ENCODE results near the gene PARD3. TPM values are rescaled to one million over a fixed set of nuclear protein-coding genes. Genes with fewer than 3 reads are reported as not detected.
A peak's percentile ranks its signal among the peaks of the same experiment; 100 is the strongest.
"Not testable (repeated sequence)": the region's sequence is repeated elsewhere in the genome, so short reads cannot be mapped to it uniquely, and the experiment has no call there.

PARD3 gene
- total and polyA plus RNA-seq, 10 of the 15 experiments (the other 5 are each of a cell fraction or from before 2014, with no cell fraction given), result 2.6 to 43.1 (median 13.9) TPM

GRCh38 chr10:34444223-34445183, 370.6 kb downstream of the PARD3 start:
- H3K27me3 ChIP-seq (replicated peaks in 1 of 2; ENCODE audit: control insufficient read depth in 2 of 2, insufficient read depth in 2 of 2, low read length in 1 of 2), result no peaks in the 10 kb centered on the region
- no peak overlapping the region for H3K4me3 ChIP-seq
- RAD21 ChIA-PET (ENCODE audit: unreplicated experiment), result interaction anchor here (0.8 to 2.0 kb wide), 8 partner anchors 10 to 161 kb away, joined by 3 to 10 read pairs (median 4); no protein-coding TSS in a partner anchor
- H3K27ac ChIP-seq (ENCODE audit: control insufficient read depth, insufficient read depth), result no peak overlapping the region
- SMC1A ChIA-PET (ENCODE audit: uncharacterized antibody, unreplicated experiment), result interaction anchor here (0.7 to 3.9 kb wide), 14 partner anchors 10 to 302 kb away, joined by 3 to 18 read pairs (median 4); no protein-coding TSS in a partner anchor
- CTCF ChIA-PET, result interaction anchor here (0.8 to 1.6 kb wide), 3 partner anchors 8 to 78 kb away, joined by 3 read pairs; no protein-coding TSS in a partner anchor
- intact Hi-C loops (cut with micrococcal nuclease; ENCODE audit: unreplicated experiment) (no loop called here), in situ Hi-C loops (cut with MboI) (no loop called here)
- H3K9ac ChIP-seq (ENCODE audit: control insufficient read depth, insufficient read depth, low read length), result no peak overlapping the region
- POLR2A ChIA-PET, result interaction anchor here (0.6 to 1.2 kb wide), 2 partner anchors 38 to 80 kb away, joined by 3 read pairs; no protein-coding TSS in a partner anchor
- no peaks in the 10 kb centered on the region for H4K20me1 ChIP-seq (ENCODE audit: control insufficient read depth, insufficient read depth)
- H2AFZ ChIP-seq (ENCODE audit: control insufficient read depth, low read depth, low read length), result no peak overlapping the region
- TSS peak; percentile 38 for BruUV-seq (replicated peaks)
- 19% methylated on average over 4 of the region's 4 CpGs for WGBS (ENCODE audit: insufficient coverage, insufficient replicate concordance, low lambda C conversion rate, missing lambda C conversion rate)
- no peaks in the 10 kb centered on the region for H3K36me3 ChIP-seq (ENCODE audit: control insufficient read depth in 2 of 2, insufficient read depth in 2 of 2, low read length in 1 of 2)
- ATAC-seq (peak; percentile 46), FAIRE-seq (no peak), DNase-seq (ENCODE audit: low read depth, low spot score) (no peak)
- H3K79me2 ChIP-seq (ENCODE audit: control insufficient read depth, insufficient read depth, low read length), result no peaks in the 10 kb centered on the region
- no peaks in the 10 kb centered on the region for H3K9me3 ChIP-seq (replicated peaks; ENCODE audit: control insufficient read depth, insufficient read depth, low read length)
- no peaks in the 10 kb centered on the region for H3K4me1 ChIP-seq (ENCODE audit: control insufficient read depth, insufficient read depth, low read length)
- H3K4me2 ChIP-seq (ENCODE audit: control insufficient read depth, insufficient read depth), result no peak overlapping the region
- TF ChIP-seq ZBED1 (IDR thresholded peaks at IDR 0.05; ENCODE audit: borderline replicate concordance) (no peak), TCF3 (IDR thresholded peaks at IDR 0.05; ENCODE audit: borderline replicate concordance, insufficient read depth, low read depth, low read length) (no peak), ZNF274 (IDR thresholded peaks at IDR 0.05; ENCODE audit: insufficient read depth, insufficient read length) (no peak), FOS (IDR thresholded peaks at IDR 0.05; ENCODE audit: borderline replicate concordance, extremely low read depth, insufficient read length) (no peak)

- H3K27ac ChIP-seq (ENCODE audit: control insufficient read depth, insufficient read depth); H3K79me2 ChIP-seq (ENCODE audit: control insufficient read depth, insufficient read depth, low read length); H2AFZ ChIP-seq (ENCODE audit: control insufficient read depth, low read depth, low read length); BruUV-seq (replicated peaks); ATAC-seq; H3K4me3 ChIP-seq; intact Hi-C loops (cut with micrococcal nuclease; ENCODE audit: unreplicated experiment); H3K4me1 ChIP-seq (ENCODE audit: control insufficient read depth, insufficient read depth, low read length); in situ Hi-C loops (cut with MboI); H3K27me3 ChIP-seq (replicated peaks in 1 of 2; ENCODE audit: control insufficient read depth in 2 of 2, insufficient read depth in 2 of 2, low read length in 1 of 2); H3K9me3 ChIP-seq (replicated peaks; ENCODE audit: control insufficient read depth, insufficient read depth, low read length); H3K36me3 ChIP-seq (ENCODE audit: control insufficient read depth in 2 of 2, insufficient read depth in 2 of 2, low read length in 1 of 2); H4K20me1 ChIP-seq (ENCODE audit: control insufficient read depth, insufficient read depth); H3K4me2 ChIP-seq (ENCODE audit: control insufficient read depth, insufficient read depth); H3K9ac ChIP-seq (ENCODE audit: control insufficient read depth, insufficient read depth, low read length); FAIRE-seq; DNase-seq (ENCODE audit: low read depth, low spot score): not testable (repeated sequence)
- ChIA-PET POLR2A (interaction anchor here (0.5 to 1.1 kb wide), 2 partner anchors 9 to 122 kb away, joined by 5 to 6 read pairs; no protein-coding TSS in a partner anchor), RAD21 (ENCODE audit: unreplicated experiment) (interaction anchor here (0.6 to 4.0 kb wide), 6 partner anchors 12 to 156 kb away, joined by 3 to 26 read pairs (median 4); no protein-coding TSS in a partner anchor), SMC1A (ENCODE audit: uncharacterized antibody, unreplicated experiment) (interaction anchor here (0.8 to 3.0 kb wide), 12 partner anchors 9 to 98 kb away, joined by 3 to 11 read pairs (median 4); no protein-coding TSS in a partner anchor), CTCF (interaction anchor here (1.3 to 1.8 kb wide), 2 partner anchors 11 to 19 kb away, joined by 4 read pairs; no protein-coding TSS in a partner anchor)
- WGBS (ENCODE audit: insufficient coverage, insufficient replicate concordance, low lambda C conversion rate, missing lambda C conversion rate), result 44% methylated on average over 4 of the region's 4 CpGs
Observed at GRCh38 chr10:34439386-34439785, 375.7 kb downstream of the PARD3 start.

Data from GM12878 (cell line).